Measurements from ENCODE around the gene TNNT3. TPM values are rescaled to one million over a fixed set of nuclear protein-coding genes. Genes with fewer than 3 reads are reported as not detected.
A peak's percentile ranks its signal among the peaks of the same experiment; 100 is the strongest.

The TNNT3 gene
- total RNA-seq, 2 donors from 2014 or later: 0.33 TPM; not detected in 1

- peaks cover 17% of the 10 kb centered on the region in 2 donors for H3K4me1 Mint-ChIP-seq (ENCODE audit: low read depth in 2 of 2)
- H3K27ac Mint-ChIP-seq: peak overlapping the region in 1 of 2 donors; percentile 82
- no peaks in the 10 kb centered on the region for H3K36me3 Mint-ChIP-seq
- no peak overlapping the region for H3K4me3 Mint-ChIP-seq
- H3K27me3 Mint-ChIP-seq: no peaks in the 10 kb centered on the region
- peaks cover 2% of the 10 kb centered on the region for H3K9me3 Mint-ChIP-seq
- ATAC-seq (no peak), DNase-seq (ENCODE audit: low spot score) (peak; percentile 34)
These were observed 31.8 kb upstream of the TNNT3 start for GRCh38 chr11:1887451-1888346.

- Mint-ChIP-seq H3K4me3 (peak overlapping the region; percentile 67), H3K4me1 (ENCODE audit: low read depth in 2 of 2) (peaks cover 21 to 24% of the 10 kb centered on the region in 2 donors), H3K27me3 (no peaks in the 10 kb centered on the region), H3K9me3 (peaks cover 3% of the 10 kb centered on the region), H3K36me3 (no peaks in the 10 kb centered on the region), H3K27ac (peak overlapping the region; percentile 46 to 82)
- ATAC-seq: no peak
- DNase-seq (ENCODE audit: low spot score): no peak
These were observed 31.2 kb upstream of the TNNT3 start for GRCh38 chr11:1888347-1888753.

DNA sequence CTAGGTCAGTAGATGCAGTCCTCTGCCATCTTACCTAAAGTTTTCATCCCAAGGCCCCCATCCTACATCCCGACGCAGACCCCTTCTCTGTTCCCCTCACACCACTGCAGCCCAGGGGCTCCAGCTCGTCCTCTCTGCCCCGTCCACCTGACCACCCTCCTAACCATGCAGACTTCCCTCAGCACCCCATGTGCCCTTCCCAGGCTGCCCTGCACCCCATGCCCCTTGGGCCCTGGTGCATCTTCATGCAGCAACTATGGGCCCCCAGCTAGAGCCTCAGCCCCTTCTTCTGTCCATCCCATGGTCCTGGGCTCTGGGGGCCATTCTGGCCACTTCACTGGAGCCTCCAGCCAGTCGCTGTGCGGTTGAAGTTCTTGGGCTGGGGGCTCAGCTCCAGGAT, 30.7 kb upstream of the TNNT3 start:
- no peaks in the 10 kb centered on the region for H3K36me3 Mint-ChIP-seq
- H3K27me3 Mint-ChIP-seq: no peaks in the 10 kb centered on the region
- no peak for DNase-seq (ENCODE audit: low spot score)
- peak in 1 of 2 donors; percentile 3 for ATAC-seq
- peak overlapping the region; percentile 46 to 82 for H3K27ac Mint-ChIP-seq
- H3K9me3 Mint-ChIP-seq: peaks cover 3% of the 10 kb centered on the region
- peaks cover 26 to 29% of the 10 kb centered on the region in 2 donors for H3K4me1 Mint-ChIP-seq (ENCODE audit: low read depth in 2 of 2)
- H3K4me3 Mint-ChIP-seq: peak overlapping the region; percentile 67

- peak overlapping the region; percentile 46 to 82 for H3K27ac Mint-ChIP-seq
These were observed 30.1 kb upstream of the TNNT3 start for GRCh38 chr11:1889224-1889930.

GRCh38 chr11:1889941-1890855, 29.3 kb upstream of the TNNT3 start:
- H3K9me3 Mint-ChIP-seq: peaks cover 3% of the 10 kb centered on the region
- no peaks in the 10 kb centered on the region for H3K27me3 Mint-ChIP-seq
- H3K4me1 Mint-ChIP-seq (ENCODE audit: low read depth in 2 of 2): peaks cover 26 to 30% of the 10 kb centered on the region in 2 donors
- ATAC-seq (peak in 1 of 2 donors; percentile 1), DNase-seq (ENCODE audit: low spot score) (no peak)
- H3K27ac Mint-ChIP-seq: peak overlapping the region in 1 of 2 donors; percentile 23
- peak overlapping the region; percentile 40 for H3K4me3 Mint-ChIP-seq
- no peaks in the 10 kb centered on the region for H3K36me3 Mint-ChIP-seq

More at GRCh38 chr11:1889224-1889930, 30.1 kb upstream of the TNNT3 start:
- Mint-ChIP-seq H3K36me3 (no peaks in the 10 kb centered on the region), H3K9me3 (peaks cover 3% of the 10 kb centered on the region), H3K4me3 (peak overlapping the region; percentile 67), H3K4me1 (ENCODE audit: low read depth in 2 of 2) (peaks cover 26 to 30% of the 10 kb centered on the region in 2 donors), H3K27me3 (no peaks in the 10 kb centered on the region)
- DNase-seq (ENCODE audit: low spot score) (peak; percentile 87), ATAC-seq (peak; percentile 90 to 92)

DNA sequence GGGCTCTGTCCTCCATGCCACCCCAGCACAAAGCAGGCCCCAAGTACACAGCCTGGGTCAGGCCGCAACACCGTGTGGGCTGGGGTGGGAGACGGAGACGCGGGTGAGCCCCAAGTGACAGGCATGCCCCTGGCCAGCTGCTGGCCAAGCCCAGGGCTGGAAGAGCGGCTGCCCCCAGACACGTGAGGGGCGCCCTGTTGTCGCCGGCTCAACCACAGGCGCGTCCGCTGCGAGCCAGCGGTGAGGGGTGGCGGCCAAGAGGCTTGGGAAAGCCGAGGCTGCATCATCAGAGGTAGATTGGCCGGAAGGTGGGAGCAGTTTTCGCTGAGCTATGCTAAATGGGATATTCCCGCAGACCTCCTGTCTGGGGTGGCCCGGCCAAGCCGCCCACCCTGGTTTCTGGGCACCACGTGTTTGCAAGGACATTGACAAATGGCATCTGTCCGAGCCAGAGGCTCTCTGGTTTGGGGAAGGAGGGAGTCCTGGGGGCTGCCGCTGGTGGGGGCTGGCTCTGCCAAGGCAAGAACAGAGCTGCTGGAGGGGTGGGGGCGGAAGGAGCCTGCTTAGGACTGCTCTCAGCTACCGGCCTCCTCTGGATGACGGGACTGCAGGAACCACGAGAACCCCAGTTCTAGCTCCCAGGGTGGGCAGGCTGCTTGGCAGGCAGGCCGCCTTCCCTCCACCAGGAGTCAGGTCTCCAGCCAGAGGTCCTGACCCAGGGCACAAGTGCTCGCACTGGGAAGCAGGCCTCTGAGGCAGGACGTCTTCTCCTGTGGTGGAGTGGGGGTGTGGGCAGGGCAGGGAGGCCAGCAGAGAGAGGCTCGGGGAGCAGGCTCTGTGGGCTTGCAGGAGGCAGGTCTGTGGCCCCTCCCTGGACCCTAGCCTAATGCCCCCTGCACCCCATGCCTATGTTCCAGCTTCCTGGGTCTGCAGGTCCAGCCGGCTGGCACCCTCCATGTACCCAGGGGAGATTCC, 28.4 kb upstream of the TNNT3 start:
- Mint-ChIP-seq H3K4me3 (peak overlapping the region; percentile 20), H3K9me3 (peaks cover 3% of the 10 kb centered on the region), H3K27ac (peak overlapping the region in 1 of 2 donors; percentile 23), H3K36me3 (no peaks in the 10 kb centered on the region), H3K4me1 (ENCODE audit: low read depth in 2 of 2) (peaks cover 26 to 30% of the 10 kb centered on the region in 2 donors), H3K27me3 (peaks cover 0 to 3% of the 10 kb centered on the region in 2 donors)
- ATAC-seq (peak; percentile 7 to 43), DNase-seq (ENCODE audit: low spot score) (no peak)

DNA sequence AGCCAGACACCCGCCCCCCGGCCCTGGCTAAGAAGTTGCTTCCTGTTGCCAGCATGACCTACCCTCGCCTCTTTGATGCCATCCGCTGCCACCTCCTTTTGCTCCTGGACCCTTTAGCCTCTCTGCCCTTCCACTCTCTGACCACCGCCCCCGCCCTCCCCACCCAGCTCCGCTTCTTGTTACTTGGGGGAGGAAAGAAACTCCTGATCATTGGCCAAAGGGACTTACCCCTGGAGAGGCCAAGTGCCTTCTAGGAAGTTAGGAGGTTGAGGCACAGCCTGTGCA, 27.7 kb upstream of the TNNT3 start, which contains the start of gene PRR33:
TSS of gene PRR33 (minus strand) at position 65 of the 285 bp plus-strand sequence. CDS start 1,311 bp downstream, outside the sequence.
- Mint-ChIP-seq H3K9me3 (peaks cover 3% of the 10 kb centered on the region), H3K4me3 (peak within 1 kb of the TSS; percentile 20), H3K36me3 (no peaks in the 10 kb centered on the region), H3K27ac (peak within 1 kb of the TSS in 1 of 2 donors; percentile 23), H3K27me3 (peaks cover 0 to 8% of the 10 kb centered on the region in 2 donors), H3K4me1 (ENCODE audit: low read depth in 2 of 2) (peaks cover 26 to 30% of the 10 kb centered on the region in 2 donors)
- DNase-seq (ENCODE audit: low spot score) (no peak), ATAC-seq (no peak)

- Mint-ChIP-seq H3K27ac (no peak overlapping the region), H3K36me3 (no peaks in the 10 kb centered on the region), H3K27me3 (peaks cover 0 to 10% of the 10 kb centered on the region in 2 donors), H3K9me3 (peaks cover 3% of the 10 kb centered on the region), H3K4me1 (ENCODE audit: low read depth in 2 of 2) (peaks cover 28 to 30% of the 10 kb centered on the region in 2 donors), H3K4me3 (no peak overlapping the region)
- DNase-seq (ENCODE audit: low spot score): no peak
- ATAC-seq: no peak
These were observed 27.4 kb upstream of the TNNT3 start for GRCh38 chr11:1892116-1892515.

DNA sequence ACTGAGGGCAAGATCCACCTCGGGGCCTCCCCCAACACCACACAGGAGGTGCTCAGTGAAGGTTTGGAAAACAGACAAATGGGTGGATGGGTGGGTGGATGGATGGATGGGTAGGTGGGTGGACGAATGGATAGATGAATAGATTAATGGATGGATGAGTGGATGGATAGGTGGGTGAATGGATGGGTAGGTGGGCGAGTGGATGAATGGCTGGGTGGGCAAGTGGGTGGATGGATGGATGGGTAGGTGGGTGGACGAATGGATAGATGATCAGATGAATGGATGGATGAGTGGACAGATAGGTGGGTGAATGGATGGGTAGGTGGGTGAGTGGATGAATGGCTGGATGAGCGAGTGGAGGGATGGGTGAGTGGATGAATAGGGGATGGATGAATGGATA, 26.9 kb upstream of the TNNT3 start:
- Mint-ChIP-seq H3K27me3 (peaks cover 3 to 11% of the 10 kb centered on the region in 2 donors), H3K9me3 (peaks cover 3% of the 10 kb centered on the region), H3K4me3 (peak overlapping the region; percentile 2), H3K27ac (no peak overlapping the region), H3K36me3 (no peaks in the 10 kb centered on the region), H3K4me1 (ENCODE audit: low read depth in 2 of 2) (peaks cover 28 to 30% of the 10 kb centered on the region in 2 donors)
- DNase-seq (ENCODE audit: low spot score): no peak
- ATAC-seq: no peak

GRCh38 chr11:1893581-1894359, 25.7 kb upstream of the TNNT3 start:
- ATAC-seq (no peak), DNase-seq (ENCODE audit: low spot score) (no peak)
- Mint-ChIP-seq H3K4me3 (peak overlapping the region; percentile 8), H3K27ac (no peak overlapping the region), H3K9me3 (peaks cover 3% of the 10 kb centered on the region), H3K27me3 (peaks cover 8 to 16% of the 10 kb centered on the region in 2 donors), H3K4me1 (ENCODE audit: low read depth in 2 of 2) (peaks cover 23 to 24% of the 10 kb centered on the region in 2 donors), H3K36me3 (no peaks in the 10 kb centered on the region)

GRCh38 chr11:1894759-1895158, 24.7 kb upstream of the TNNT3 start:
- DNase-seq (ENCODE audit: low spot score): no peak
- no peak overlapping the region for H3K4me3 Mint-ChIP-seq
- H3K9me3 Mint-ChIP-seq: peaks cover 3% of the 10 kb centered on the region
- H3K27ac Mint-ChIP-seq: no peak overlapping the region
- no peaks in the 10 kb centered on the region for H3K36me3 Mint-ChIP-seq
- ATAC-seq: no peak
- H3K4me1 Mint-ChIP-seq (ENCODE audit: low read depth in 2 of 2): peaks cover 19 to 21% of the 10 kb centered on the region in 2 donors
- peaks cover 8 to 16% of the 10 kb centered on the region in 2 donors for H3K27me3 Mint-ChIP-seq

DNA sequence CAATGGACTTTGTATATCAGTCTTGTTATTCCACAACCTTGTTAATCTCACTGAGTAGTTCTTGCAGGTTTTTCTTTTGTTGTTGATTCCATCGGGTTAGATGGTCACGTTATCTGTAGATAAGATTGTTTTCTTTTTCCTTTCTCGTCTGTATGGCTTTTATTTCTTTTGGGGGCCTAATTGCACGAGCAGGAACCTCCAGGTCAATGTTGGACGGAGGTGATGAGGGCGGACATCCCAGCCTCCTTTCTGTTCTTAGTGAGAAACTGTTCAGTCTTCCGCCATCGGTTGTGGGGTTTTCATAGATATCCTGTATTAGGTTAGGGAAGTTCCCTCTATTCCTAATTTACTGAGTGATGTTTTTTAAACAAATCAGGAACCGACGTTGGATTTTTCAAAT, 23.0 kb upstream of the TNNT3 start:
- no peak for ATAC-seq
- H3K4me3 Mint-ChIP-seq: no peak overlapping the region
- no peaks in the 10 kb centered on the region for H3K36me3 Mint-ChIP-seq
- no peak overlapping the region for H3K27ac Mint-ChIP-seq
- peaks cover 8 to 16% of the 10 kb centered on the region in 2 donors for H3K27me3 Mint-ChIP-seq
- peaks cover 3% of the 10 kb centered on the region for H3K9me3 Mint-ChIP-seq
- H3K4me1 Mint-ChIP-seq (ENCODE audit: low read depth in 2 of 2): peaks cover 15 to 19% of the 10 kb centered on the region in 2 donors
- DNase-seq (ENCODE audit: low spot score): no peak

Measured in natural killer cell treated with Interleukin-12 subunit alpha and Interleukin-12 subunit beta and Interleukin-15 and Interleukin-18, amount 100 ng/mL, for 72 hours (primary cell).